HK-2 (cell line): Measurements from ENCODE around the gene POU6F2.
A peak's percentile ranks its signal among the peaks of the same experiment; 100 is the strongest.

Experiments
- DNase-seq: peaks from one replicate; pipeline ENCODE4 v3.0.0-alpha.2; 2018; ENCODE audit not compliant: unreplicated experiment

POU6F2 gene

DNA sequence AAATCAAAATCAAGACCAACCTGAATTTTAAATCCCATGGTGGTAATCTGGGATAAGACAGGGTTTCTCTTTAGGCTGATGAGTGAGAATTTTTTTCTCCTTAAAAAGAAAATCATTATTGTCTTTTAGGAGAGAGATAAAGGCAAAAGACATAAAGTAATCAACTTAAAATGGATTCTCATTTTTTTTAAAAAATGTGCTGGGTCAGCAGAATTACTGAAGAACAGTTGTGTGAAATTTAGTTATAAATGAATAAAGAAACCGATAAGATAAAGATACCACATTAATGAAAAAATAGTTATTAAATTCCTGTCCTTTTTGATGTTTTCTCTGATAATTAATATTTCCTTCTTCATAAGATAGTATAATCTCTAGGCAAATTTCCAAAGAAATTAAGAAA is 427.2 kb downstream of the POU6F2 start:
- no peak for DNase-seq

DNA sequence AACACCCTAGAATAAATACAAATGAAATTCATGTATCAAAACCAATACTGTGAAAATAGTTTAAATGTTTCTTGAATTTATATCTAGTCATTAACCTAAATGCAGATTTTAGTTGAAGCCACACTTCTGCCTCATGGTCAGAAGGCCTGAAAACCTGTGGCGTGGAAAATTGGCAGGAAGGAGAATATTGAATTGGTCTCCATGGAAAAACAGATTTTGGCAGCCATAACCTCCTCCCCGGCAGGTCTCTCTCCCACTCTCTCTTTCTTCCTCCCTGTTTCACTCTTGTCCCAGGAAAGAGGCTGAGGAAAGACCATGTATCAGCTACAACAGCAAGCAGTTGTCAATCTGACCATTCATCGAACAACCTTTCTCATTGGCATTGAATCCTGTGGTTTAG is 427.9 kb downstream of the POU6F2 start:
- no peak for DNase-seq

GRCh38 chr7:39406467-39406866 is 428.8 kb downstream of the POU6F2 start:
- DNase-seq: no peak

DNA sequence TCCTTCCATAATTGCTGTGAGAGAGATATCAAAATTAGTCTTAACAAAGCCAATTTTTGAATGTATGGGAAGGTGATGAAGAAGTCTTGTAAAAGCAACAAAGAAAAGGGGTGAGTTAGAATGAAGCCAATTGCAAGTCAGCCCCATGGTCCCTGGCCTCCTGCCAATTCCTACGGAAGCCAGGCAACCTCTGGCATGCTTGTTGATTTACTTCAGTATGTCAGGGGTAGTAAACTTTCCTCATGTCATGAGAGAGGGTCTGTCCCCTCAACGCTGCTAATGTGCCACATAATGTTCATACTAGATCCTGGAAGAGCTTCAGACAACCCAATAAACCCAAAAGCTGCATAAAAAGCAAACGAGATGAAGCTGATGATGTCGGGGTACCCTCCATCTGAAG is 429.4 kb downstream of the POU6F2 start:
- DNase-seq: no peak

DNA sequence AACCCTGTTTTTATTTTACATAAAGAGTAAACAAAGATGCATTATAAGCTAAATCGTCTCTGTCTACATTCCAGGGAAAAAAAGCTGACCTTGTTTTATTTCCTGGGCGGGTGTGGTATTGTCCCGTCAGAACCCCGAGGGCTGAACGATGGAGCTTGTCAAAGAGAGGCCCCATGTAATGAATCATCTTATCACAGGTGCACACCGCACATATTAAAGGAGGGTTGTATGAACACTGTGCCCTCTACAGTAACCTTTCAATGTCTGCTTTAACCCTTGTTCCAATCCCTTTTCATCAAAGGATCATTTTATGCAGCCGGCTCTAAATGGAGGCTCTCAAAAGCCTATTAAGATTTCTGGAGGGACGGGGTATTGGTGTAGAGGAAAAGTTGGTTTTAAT is 430.0 kb downstream of the POU6F2 start:
- no peak for DNase-seq

DNA sequence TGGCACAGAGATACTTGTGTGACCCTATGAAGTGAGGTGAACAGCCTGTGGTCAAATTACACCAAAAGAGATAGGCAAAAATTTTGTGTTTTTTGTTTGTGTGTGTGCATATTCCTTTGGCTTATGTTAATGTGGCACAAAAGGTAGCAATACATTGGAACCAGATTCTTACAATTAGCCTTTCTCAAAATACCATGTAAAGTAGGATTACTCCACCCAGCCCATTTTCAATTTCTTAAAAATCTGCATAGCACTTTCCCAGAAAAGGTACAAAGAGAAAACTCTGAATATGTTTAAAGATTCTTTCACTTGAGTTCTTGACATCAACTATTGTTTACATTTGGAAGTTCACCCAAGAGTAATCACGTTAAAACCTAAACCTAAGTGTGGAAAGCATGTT is 431.2 kb downstream of the POU6F2 start:
- DNase-seq: no peak

- DNase-seq: no peak
Observed at GRCh38 chr7:39410582-39410981, 432.9 kb downstream of the POU6F2 start.

DNA sequence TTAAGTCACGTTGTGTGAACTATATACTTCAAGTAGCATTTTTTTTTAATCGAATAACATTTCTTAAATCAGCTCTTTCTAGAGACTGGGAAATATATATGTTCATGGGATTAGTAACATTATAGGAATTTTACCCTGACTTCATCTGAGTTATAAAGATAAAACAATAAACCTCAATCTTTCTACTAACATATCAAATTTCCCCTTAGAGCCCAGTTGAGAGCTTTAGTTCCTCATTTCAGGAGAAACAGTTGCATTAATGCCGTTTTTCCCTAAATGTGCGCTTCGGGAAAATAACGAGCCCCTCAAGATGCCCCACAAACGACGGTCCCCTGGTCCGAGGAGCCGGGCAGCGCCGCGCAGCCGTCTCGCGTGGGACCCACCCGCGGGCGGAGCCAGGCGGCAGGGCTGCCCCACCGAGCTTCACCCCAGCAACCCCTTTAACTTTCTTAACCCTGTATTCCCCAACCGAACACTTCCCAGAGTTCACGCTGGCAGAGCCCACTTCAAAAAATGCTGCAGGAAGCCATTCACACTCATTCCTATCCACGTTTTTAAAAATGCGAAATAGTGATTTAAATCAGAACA is 436.0 kb downstream of the POU6F2 start:
- no peak for DNase-seq

GRCh38 chr7:39414224-39415035 is 436.7 kb downstream of the POU6F2 start:
- DNase-seq: peak; percentile 39

DNA sequence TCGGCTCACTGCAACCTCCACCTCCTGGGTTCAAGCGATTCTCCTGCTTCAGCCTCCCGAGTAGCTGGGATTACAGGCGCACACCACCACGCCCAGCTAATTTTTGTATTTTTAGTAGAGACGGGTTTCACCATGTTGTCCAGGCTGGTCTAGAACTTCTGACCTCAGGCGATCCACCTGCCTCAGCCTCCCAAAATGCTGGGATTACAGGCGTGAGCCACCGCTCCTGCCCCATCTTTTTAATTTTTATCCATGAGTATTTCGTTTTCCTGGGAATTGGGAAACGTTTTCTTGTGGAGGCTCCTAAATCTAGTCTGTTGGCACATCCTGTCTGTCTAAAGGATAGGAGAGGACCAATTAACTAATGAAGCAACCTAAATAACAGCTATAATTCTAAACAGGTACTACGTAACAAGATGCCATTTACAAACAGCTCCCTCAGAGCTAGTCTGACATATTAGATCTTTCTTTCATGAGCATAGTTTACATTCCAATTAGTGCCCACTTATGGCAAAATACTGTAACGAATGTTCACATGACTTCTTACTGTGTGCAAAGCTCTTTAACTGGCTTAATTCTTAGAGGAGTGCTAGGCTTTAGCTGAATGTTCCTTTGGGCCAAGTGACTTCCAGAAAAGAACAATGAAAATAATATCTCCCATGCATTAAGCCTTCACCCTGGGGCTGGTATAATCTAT is 437.5 kb downstream of the POU6F2 start:
- no peak for DNase-seq

DNA sequence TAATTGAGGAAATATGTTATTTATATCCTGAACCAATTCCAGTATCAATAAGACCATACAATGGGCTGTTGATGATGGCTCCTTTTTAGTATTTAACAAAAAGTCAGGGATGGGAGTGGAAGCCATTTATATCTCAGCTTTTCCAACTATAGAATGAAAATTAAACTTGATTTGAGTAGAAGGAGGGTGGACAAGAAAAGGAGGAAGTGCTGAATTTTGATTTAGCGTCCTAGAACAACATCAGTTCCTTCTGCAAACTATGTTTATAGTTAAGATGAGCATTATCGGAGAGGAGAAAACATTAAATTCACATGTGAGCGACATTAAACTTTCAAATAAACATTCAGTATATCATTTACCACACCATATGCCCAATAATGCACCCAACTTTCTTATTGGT is 439.2 kb downstream of the POU6F2 start:
- no peak for DNase-seq

DNA sequence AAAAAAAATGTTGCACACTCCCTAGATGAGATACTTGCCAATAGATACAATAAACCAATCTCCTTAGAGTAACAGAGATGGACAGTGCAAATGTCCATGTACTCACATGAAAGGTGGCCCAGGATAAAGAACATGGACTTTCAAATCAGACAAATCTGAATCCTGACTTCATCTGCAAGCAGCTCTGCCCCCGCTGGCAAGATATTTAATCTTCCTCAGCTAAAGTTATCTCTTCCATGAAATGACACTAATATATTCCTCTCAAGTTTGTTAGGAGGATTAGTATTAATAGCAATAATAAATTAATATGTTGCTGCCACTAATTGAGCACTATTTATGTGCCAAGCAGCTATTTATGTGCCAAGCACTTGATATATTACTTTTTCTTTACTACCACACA is 439.9 kb downstream of the POU6F2 start:
- DNase-seq: no peak

- no peak for DNase-seq
Observed at GRCh38 chr7:39421251-39421650, 443.5 kb downstream of the POU6F2 start.

GRCh38 chr7:39421661-39422060 is 444.0 kb downstream of the POU6F2 start:
- no peak for DNase-seq

- DNase-seq: no peak
Observed at GRCh38 chr7:39428221-39428620, 450.5 kb downstream of the POU6F2 start.

DNA sequence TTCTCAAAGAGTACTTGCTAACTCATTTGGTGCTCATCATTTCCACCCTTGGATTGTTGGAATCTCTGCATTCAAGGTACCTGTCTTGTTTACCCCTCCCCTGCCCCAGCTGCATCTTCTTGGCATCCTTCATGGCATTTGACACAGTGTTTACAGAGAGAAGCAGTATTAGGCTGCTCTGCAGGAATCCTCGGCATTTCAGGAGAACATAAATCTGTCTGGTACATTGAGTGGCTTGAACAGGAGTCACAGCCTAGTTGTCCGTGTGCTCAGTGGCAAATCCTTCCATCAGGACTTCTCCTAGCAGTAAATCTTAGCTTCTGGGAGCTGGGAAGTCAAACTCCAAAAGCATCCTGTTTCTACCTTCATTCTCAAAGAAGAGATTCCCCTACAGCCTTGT is 451.7 kb downstream of the POU6F2 start:
- DNase-seq: no peak

DNA sequence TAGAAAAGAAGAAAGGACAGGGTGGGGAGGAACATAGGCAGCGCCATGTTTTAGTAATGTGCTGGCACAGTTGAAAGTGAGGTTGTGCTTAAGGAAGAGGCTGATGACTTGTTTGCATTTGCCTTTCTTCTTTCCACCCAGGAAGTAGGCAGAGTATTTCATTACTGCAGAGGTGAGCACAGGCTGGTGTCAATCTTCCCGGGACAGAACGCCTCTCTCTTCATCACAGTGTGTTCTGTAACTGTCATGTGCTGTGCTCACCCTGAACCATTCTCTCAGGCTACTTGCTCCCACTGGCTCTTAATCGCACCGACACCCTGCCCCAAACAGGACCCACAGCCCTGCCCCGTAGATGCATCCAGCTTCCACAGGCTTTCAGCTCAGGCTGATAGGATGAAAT is 452.7 kb downstream of the POU6F2 start:
- no peak for DNase-seq

DNA sequence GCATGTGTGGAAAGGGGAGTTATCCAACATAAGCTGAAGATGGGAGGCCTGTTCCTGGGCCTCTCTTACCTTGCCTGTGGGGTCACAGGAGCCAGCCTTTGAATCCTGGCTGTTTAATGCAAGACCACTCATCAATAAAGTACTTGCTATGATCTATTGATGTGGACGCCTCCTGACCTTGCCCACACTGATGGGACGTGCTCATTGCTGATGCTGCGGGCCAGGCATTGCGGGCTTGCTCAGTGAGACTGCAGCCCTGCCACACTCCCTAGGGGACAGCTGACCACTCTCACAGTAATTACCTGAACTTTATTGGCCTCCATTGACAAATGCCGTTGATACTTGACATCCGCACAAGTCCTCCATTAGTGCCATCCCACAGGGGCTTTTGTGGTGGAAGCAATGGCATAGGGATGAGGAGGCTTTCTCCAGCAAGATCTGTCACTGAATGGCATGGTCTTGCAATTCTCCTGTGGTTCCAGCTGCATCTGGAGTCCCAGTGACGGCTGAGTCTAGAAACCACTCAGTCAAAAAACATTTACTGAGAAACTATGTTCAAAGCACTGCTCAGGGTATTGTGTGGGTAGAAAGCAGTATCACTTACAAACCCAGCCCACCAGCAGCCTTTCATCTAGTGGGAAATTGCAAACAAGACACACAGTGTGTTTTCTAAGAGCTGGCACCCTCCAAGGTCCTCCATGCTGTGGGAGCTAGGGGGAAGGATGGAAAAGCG is 453.4 kb downstream of the POU6F2 start:
- DNase-seq: no peak

GRCh38 chr7:39432368-39432767 is 454.7 kb downstream of the POU6F2 start:
- no peak for DNase-seq

DNA sequence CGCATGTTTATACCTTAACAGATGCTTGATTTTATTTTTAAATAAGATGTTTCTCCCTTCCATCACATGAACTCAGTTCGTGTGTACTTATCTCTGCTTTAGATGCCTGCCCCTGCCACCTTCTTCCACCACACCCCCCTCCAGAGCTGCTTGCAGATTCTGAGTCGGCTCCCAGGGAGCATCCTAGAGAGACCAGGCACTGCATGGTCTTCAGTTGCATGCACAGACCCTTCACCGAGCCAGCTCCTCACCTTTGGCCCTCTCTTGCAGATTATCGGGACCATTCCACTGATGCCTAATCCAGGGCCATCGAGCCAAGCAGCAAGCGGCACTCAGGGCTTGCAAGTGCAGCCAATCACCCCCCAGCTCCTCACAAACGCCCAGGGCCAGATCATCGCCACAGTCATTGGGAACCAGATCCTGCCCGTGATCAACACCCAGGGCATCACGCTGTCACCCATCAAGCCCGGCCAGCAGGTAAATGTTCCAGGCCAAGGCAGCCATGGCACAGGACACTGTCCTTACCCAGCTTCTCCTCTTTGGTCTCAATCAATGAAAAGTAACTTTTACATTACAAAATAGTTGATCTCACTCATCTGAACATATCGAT is 455.2 kb downstream of the POU6F2 start:
- no peak for DNase-seq

DNA sequence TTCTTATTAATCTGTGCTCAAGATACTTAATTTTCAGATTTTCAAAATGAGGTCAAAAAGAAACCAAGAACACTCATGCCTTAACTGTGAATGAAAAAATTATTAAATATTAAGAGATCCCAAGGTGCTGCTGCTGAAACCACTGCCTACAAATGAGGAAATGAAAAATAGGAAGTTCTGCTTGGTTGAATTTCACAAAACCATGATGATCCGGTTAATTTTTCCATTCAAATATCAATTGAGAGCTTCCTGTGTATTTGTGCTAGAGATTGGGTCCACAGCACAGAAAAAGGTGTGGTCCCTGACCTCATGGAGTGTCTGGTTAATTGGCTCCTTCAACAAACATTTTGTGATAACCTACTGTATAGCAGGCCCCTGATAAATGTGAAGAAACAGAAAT is 455.8 kb downstream of the POU6F2 start:
- DNase-seq: no peak

DNA sequence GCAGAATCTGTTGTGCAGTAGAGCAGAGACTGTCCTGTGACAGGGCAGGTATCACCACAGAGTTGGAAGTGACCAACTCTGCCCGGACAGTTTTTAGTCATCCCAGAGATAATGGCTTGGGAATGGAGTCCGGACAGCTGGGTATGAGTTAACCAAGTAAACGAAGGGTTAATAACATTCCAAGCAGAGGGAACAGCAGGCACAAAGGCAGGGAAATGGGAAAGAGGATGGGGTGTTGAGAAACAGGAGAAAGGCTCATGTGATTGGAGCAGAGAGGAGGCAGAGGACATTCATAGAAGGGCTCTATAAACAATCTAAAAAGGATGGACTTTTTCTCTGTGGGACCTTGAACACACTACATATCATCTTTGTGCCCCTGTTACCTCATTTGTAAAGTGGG is 456.3 kb downstream of the POU6F2 start:
- DNase-seq: no peak
